Keratinocyte (primary cell): ENCODE results near the gene XRCC3. TPM values are rescaled to one million over a fixed set of nuclear protein-coding genes. Genes with fewer than 3 reads are reported as not detected.

ENCODE experiments used
- DNase-seq: peaks from one replicate; pipeline ENCODE4 v3.0.0-alpha.2; 2011; ENCODE audit warnings: low read depth, missing footprints, low spot score
- FAIRE-seq: peaks from 2 replicates; lab custom pipeline; 2011; peaks lifted over from hg19 to GRCh38; lab: Jason Lieb, UNC
- H2AFZ ChIP-seq: 2 replicates; pipeline ENCODE4 v1.6.0; 2012; ENCODE audit warnings: low read length, control low read depth, inconsistent platforms; ENCODE audit not compliant: control insufficient read depth
- H3K27ac ChIP-seq: 2 replicates; pipeline ENCODE4 v1.5.1; 2011; ENCODE audit warnings: low read length; ENCODE audit not compliant: control insufficient read depth, insufficient read depth
- H3K27me3 ChIP-seq: 3 replicates; pipeline ENCODE4 v1.6.0; 2011; ENCODE audit warnings: low read length; ENCODE audit not compliant: control insufficient read depth, insufficient read depth; ENCODE audit errors: extremely low read depth
- H3K36me3 ChIP-seq, 2 experiments: 2 replicates in 1 of 2; 3 replicates in 1 of 2; pipeline ENCODE4 v1.5.1; 2011; ENCODE audit warnings: low read length in 2 of 2, mild to moderate bottlenecking in 1 of 2; ENCODE audit not compliant: control insufficient read depth in 2 of 2, insufficient read depth in 2 of 2; ENCODE audit errors: extremely low read depth in 1 of 2
- H3K4me1 ChIP-seq: 3 replicates; pipeline ENCODE4 v1.5.1; 2011; ENCODE audit warnings: low read length; ENCODE audit not compliant: control insufficient read depth, insufficient read depth; ENCODE audit errors: extremely low read depth
- H3K4me2 ChIP-seq: 3 replicates; pipeline ENCODE4 v1.6.0; 2011; ENCODE audit warnings: low read depth, low read length; ENCODE audit not compliant: control insufficient read depth, insufficient read depth; ENCODE audit errors: extremely low read depth
- H3K4me3 ChIP-seq, 3 experiments: fragments of 200-600 bp in 1 of 3; sonication (generic) in 1 of 3; 2 replicates in 2 of 3; 3 replicates in 1 of 3; pipeline ENCODE4 v1.5.1; 2011 to 2016; ENCODE audit warnings: low read length in 3 of 3, mild to moderate bottlenecking in 3 of 3, control low read depth in 2 of 3, inconsistent platforms in 1 of 3, low read depth in 1 of 3, mixed read lengths in 1 of 3, mixed run types in 1 of 3, moderate library complexity in 1 of 3; ENCODE audit not compliant: control insufficient read depth in 2 of 3, insufficient read depth in 2 of 3; ENCODE audit errors: extremely low read depth in 1 of 3
- H3K79me2 ChIP-seq: 2 replicates; pipeline ENCODE4 v1.6.0; 2012; ENCODE audit warnings: low read length; ENCODE audit not compliant: control insufficient read depth, insufficient read depth
- H3K9ac ChIP-seq: 3 replicates; pipeline ENCODE4 v1.6.0; 2011; ENCODE audit warnings: low read length; ENCODE audit not compliant: control insufficient read depth, insufficient read depth; ENCODE audit errors: extremely low read depth
- H3K9me1 ChIP-seq: 3 replicates; pipeline ENCODE4 v1.6.0; 2011; ENCODE audit warnings: low read length; ENCODE audit not compliant: control insufficient read depth, insufficient read depth; ENCODE audit errors: extremely low read depth
- H3K9me3 ChIP-seq: 2 replicates; pipeline ENCODE4 v1.5.1; 2012; ENCODE audit warnings: low read depth, low read length; ENCODE audit not compliant: control insufficient read depth
- H4K20me1 ChIP-seq: 3 replicates; pipeline ENCODE4 v1.6.0; 2011; ENCODE audit warnings: low read length; ENCODE audit not compliant: control insufficient read depth, insufficient read depth; ENCODE audit errors: extremely low read depth
- CTCF ChIP-seq, 3 experiments: IDR thresholded peaks in 1 of 3; conservative IDR thresholded peaks in 1 of 3; optimal IDR thresholded peaks in 1 of 3; 2 replicates in 2 of 3; 3 replicates in 1 of 3; pipeline versions ENCODE3 to v1.5.1; 2011; ENCODE audit warnings: low read length in 3 of 3, mild to moderate bottlenecking in 3 of 3, moderate library complexity in 2 of 3, control low read depth in 1 of 3, inconsistent platforms in 1 of 3; ENCODE audit not compliant: insufficient read depth in 2 of 3; ENCODE audit errors: extremely low read depth in 1 of 3
- EZH2 ChIP-seq: IDR thresholded peaks from one replicate; pipeline ENCODE4 v1.6.1; 2012; ENCODE audit warnings: inconsistent platforms, mild to moderate bottlenecking, low read length, moderate library complexity
- dilution Hi-C: fragments of 300-500 bp; cut with MboI; formaldehyde crosslinking; loops from one replicate; pipeline ENCODE4 v1.7.0; 2020; ENCODE audit warnings: low sequenced_read_pairs; ENCODE audit not compliant: extremely low pct_ligation_motif_present
- polyA plus RNA-seq, 5 experiments: library from polyadenylated mRNA; depleted of rRNA in 3 of 5; stranded (reverse) in 3 of 5; stranded (forward) in 1 of 5; unstranded in 1 of 5; fragments of >200 nt; gene quantifications; 1 replicate in 1 of 5; 2 replicates in 3 of 5; 3 replicates in 1 of 5; pipeline versions ENCODE4 v1.2.1 to v1.2.3, GENCODE V29; 2011 to 2012; ENCODE audit warnings: missing spikeins in 2 of 5, low read depth in 1 of 5, low replicate concordance in 1 of 5

The XRCC3 gene
- polyA plus RNA-seq, 1 donor (not counting 4 experiments of a cell fraction or from before 2014, with no cell fraction given): 21.0 TPM

GRCh38 chr14:103656756-103657133 lies 58.5 kb downstream of the XRCC3 start:
- dilution Hi-C loops: no loop called here
- Histone ChIP-seq H3K27ac (no peak overlapping the region), H3K4me2 (no peak overlapping the region), H3K4me1 (no peaks in the 10 kb centered on the region), H3K9me1 (peaks cover 3% of the 10 kb centered on the region), H3K9me3 (no peaks in the 10 kb centered on the region), H4K20me1 (peaks cover 23% of the 10 kb centered on the region), H3K27me3 (no peaks in the 10 kb centered on the region), H3K36me3 (peaks cover 39 to 44% of the 10 kb centered on the region in 2 experiments), H3K79me2 (peaks cover 75% of the 10 kb centered on the region), H2AFZ (no peak overlapping the region), H3K9ac (no peak overlapping the region), H3K4me3 (no peak overlapping the region)
- FAIRE-seq (no peak), DNase-seq (no peak)
- TF ChIP-seq CTCF (optimal IDR thresholded peaks at IDR 0.05 in 1 of 3, IDR thresholded peaks at IDR 0.05 in 1 of 3, conservative IDR thresholded peaks at IDR 0.05 in 1 of 3; ENCODE audit: extremely low read depth in 1 of 3, insufficient read depth in 2 of 3, low read length in 3 of 3) (no peak), EZH2 (no peak)

GRCh38 chr14:103656031-103656755 lies 59.1 kb downstream of the XRCC3 start:
- H3K79me2 ChIP-seq: peaks cover 76% of the 10 kb centered on the region

More at GRCh38 chr14:103656031-103656755, 59.1 kb downstream of the XRCC3 start:
- dilution Hi-C loops: no loop called here
- H3K27me3 ChIP-seq: no peaks in the 10 kb centered on the region
- H3K9me1 ChIP-seq: peaks cover 6% of the 10 kb centered on the region
- FAIRE-seq (no peak), DNase-seq (no peak)
- H3K4me1 ChIP-seq: no peaks in the 10 kb centered on the region
- H3K9me3 ChIP-seq: no peaks in the 10 kb centered on the region
- TF ChIP-seq CTCF (optimal IDR thresholded peaks at IDR 0.05 in 1 of 3, IDR thresholded peaks at IDR 0.05 in 1 of 3, conservative IDR thresholded peaks at IDR 0.05 in 1 of 3; ENCODE audit: extremely low read depth in 1 of 3, insufficient read depth in 2 of 3, low read length in 3 of 3) (no peak), EZH2 (no peak)
- H4K20me1 ChIP-seq: peaks cover 24% of the 10 kb centered on the region
- no peak overlapping the region for H3K4me3 ChIP-seq
- H3K36me3 ChIP-seq: peaks cover 39 to 40% of the 10 kb centered on the region in 2 experiments
- H3K4me2 ChIP-seq: no peak overlapping the region
- H3K27ac ChIP-seq: no peak overlapping the region
- H3K9ac ChIP-seq: no peak overlapping the region
- no peak overlapping the region for H2AFZ ChIP-seq
